Uterus (tissue), 2 donors: ENCODE results near the gene ST7.

Experiments used
- POLR2A ChIP-seq, 2 donors: fragments of 450-650 bp; IDR thresholded peaks; one replicate each; pipeline ENCODE4 v1.6.1; 2016; ENCODE audit warnings: antibody characterized with exemption in 2 of 2, mild to moderate bottlenecking in 1 of 2, moderate library complexity in 1 of 2
- TF ChIP-seq, protein P1 (sequence below), 4 experiments: fragments of 200-600 bp in 2 of 4; fragments of 450-650 bp in 2 of 4; sonication (generic) in 2 of 4; IDR thresholded peaks; one replicate each; pipeline ENCODE4 v1.5.1; 2016 to 2019; ENCODE audit warnings: antibody characterized with exemption in 4 of 4, mild to moderate bottlenecking in 2 of 4, moderate library complexity in 1 of 4

DNA sequence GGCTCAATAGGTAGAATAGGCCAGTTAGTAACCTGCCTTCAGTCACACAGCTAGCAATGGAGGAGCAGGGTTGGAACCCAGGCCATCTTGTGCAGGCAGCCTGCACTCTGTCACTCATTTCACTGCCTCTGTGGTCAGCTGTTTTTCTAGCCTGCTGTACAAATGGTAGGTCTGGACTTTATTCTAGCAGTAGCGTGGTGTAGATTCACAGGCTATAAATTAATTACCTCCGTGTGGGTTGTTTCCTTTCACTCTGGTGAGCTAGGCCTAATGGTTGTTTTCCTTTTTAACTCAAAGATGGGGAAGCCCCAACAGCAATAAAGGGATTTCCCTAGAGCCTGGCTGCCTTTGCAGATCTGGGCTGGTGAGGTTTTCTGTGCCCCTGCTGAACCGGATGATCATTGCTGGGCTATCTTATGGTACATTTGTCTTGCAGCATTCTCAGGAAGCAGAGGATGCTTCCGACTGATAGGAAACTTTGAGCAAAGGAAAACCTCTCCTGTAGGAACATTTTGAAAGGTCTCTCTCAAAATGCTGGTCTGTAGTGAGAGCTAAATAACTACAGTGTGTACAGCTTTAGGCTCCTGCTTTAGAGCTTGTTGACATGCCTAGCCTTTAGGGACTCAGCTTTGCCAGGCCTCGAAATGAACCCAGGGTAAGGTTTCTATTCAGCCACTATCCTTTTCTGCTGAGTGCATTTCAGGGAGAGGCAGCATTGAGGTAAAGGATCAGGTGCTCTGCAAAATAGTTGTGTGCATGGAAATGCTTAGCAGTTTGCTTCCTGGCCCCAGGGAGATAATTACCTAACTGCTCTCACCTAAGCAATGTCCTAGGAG, 157.4 kb downstream of the ST7 start:
- TF ChIP-seq, protein P1, sequence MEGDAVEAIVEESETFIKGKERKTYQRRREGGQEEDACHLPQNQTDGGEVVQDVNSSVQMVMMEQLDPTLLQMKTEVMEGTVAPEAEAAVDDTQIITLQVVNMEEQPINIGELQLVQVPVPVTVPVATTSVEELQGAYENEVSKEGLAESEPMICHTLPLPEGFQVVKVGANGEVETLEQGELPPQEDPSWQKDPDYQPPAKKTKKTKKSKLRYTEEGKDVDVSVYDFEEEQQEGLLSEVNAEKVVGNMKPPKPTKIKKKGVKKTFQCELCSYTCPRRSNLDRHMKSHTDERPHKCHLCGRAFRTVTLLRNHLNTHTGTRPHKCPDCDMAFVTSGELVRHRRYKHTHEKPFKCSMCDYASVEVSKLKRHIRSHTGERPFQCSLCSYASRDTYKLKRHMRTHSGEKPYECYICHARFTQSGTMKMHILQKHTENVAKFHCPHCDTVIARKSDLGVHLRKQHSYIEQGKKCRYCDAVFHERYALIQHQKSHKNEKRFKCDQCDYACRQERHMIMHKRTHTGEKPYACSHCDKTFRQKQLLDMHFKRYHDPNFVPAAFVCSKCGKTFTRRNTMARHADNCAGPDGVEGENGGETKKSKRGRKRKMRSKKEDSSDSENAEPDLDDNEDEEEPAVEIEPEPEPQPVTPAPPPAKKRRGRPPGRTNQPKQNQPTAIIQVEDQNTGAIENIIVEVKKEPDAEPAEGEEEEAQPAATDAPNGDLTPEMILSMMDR (IDR thresholded peaks at IDR 0.05) = no peak
- no peak for TF ChIP-seq POLR2A (IDR thresholded peaks at IDR 0.05)
